ENCODE results near the gene GSTO2. TPM values are rescaled to one million over a fixed set of nuclear protein-coding genes. Genes with fewer than 3 reads are reported as not detected.
A peak's percentile ranks its signal among the peaks of the same experiment; 100 is the strongest.

Gene GSTO2
- total RNA-seq, 1 donor: 2.2 TPM

DNA sequence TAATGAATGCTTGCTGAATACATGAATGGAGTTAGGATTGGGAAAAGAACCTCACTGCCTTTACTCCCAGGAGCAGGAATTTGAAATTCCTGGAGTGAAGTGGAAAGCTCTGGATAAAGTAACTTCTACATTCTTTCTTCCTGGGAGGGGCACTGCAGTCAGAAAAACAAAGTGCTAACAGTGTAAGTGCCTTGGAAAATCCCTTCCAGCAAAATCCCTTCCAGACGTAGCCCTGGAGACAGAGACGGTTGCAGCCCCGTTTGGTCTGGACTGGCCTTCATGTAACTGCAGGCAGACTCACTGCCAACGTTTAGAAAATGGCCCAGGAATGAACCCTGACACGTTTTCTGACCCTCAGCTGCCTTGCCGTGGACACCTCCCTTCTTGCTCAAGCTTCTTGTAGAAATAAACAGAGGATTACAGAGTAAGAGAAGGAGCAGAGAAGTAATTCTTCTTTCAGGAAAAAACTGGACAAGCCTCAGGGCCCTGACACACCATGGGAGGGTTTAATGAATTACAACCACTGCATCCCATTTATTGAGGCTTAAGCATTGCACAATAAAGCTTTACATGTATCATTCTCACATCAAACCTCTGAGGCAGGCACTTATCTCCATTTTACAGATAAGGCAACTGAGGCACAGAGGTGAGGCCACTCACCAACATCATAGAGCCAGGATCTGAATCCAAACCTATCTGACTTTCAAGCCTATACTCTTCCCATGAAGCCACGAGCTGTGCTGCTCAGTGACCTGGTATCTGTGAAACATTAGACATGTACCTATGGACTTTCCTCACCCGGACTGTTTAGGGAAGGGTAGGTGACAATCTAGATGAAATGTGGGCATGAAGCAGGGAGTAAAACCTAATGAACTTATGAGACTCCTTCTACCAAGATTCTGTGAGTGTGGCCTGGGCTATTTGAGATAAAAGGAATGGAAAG, 61.5 kb downstream of the GSTO2 start:
- Histone ChIP-seq H3K4me2 (ENCODE audit: insufficient read depth, low read length) (peak overlapping the region; percentile 86), H3K9me3 (ENCODE audit: low read depth, low read length) (no peaks in the 10 kb centered on the region), H3K79me2 (ENCODE audit: insufficient read depth, low read length) (peaks cover 82% of the 10 kb centered on the region), H2AFZ (ENCODE audit: low read length) (no peak overlapping the region), H4K20me1 (ENCODE audit: insufficient read depth, low read length) (peaks cover 31% of the 10 kb centered on the region), H3K4me3 (ENCODE audit: insufficient read depth, low read length) (peak overlapping the region; percentile 30), H3K27me3 (ENCODE audit: insufficient read depth, low read length) (no peaks in the 10 kb centered on the region), H3K36me3 (ENCODE audit: insufficient read depth, low read length) (peaks cover 22% of the 10 kb centered on the region), H3K27ac (ENCODE audit: low read depth, low read length) (peak overlapping the region; percentile 98), H3K4me1 (ENCODE audit: insufficient read depth, low read length) (peaks cover 96% of the 10 kb centered on the region)
- no peak for TF ChIP-seq CTCF (IDR thresholded peaks at IDR 0.05; ENCODE audit: extremely low read depth, low read depth, low read length)
- no peak for DNase-seq (ENCODE audit: insufficient read length, low spot score, missing footprints)

DNA sequence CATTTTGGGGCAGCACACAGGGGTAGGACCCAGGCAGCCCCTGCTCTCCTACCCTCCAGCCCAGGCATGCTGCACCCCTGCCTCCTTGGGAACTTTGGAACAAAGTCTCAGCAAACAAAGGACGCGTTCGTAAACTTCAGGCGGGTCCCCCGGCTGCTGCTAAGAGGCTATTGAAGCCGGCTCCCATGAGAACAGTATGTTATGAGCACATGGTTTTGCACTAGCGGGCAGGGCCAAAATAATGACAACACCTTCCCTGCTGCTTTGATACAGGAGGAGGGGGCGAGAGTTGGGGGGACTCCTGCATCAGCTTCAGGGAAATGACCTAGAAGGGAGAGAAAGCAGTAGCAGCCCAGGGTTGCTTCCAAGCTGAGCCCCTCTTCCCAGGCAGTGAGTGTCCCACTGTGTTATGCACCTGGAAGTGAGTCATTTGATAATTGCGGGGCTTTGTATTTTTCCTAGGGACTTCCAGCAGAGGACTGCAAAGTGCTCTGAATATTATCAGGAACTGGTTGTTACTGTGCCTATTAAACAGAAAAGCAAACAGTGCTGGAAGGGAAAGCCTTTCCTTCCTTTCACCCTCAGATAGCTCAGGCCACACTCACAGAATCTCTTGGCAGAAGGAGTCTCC, 62.3 kb downstream of the GSTO2 start:
- Histone ChIP-seq H3K27me3 (ENCODE audit: insufficient read depth, low read length) (no peaks in the 10 kb centered on the region), H3K4me3 (ENCODE audit: insufficient read depth, low read length) (peak overlapping the region; percentile 30), H2AFZ (ENCODE audit: low read length) (no peak overlapping the region), H3K36me3 (ENCODE audit: insufficient read depth, low read length) (peaks cover 19% of the 10 kb centered on the region), H3K79me2 (ENCODE audit: insufficient read depth, low read length) (peaks cover 82% of the 10 kb centered on the region), H3K4me2 (ENCODE audit: insufficient read depth, low read length) (peak overlapping the region; percentile 86), H3K9me3 (ENCODE audit: low read depth, low read length) (no peaks in the 10 kb centered on the region), H4K20me1 (ENCODE audit: insufficient read depth, low read length) (peaks cover 34% of the 10 kb centered on the region), H3K27ac (ENCODE audit: low read depth, low read length) (peak overlapping the region; percentile 98), H3K4me1 (ENCODE audit: insufficient read depth, low read length) (peaks cover 94% of the 10 kb centered on the region)
- no peak for TF ChIP-seq CTCF (IDR thresholded peaks at IDR 0.05; ENCODE audit: extremely low read depth, low read depth, low read length)
- no peak for DNase-seq (ENCODE audit: insufficient read length, low spot score, missing footprints)

DNA sequence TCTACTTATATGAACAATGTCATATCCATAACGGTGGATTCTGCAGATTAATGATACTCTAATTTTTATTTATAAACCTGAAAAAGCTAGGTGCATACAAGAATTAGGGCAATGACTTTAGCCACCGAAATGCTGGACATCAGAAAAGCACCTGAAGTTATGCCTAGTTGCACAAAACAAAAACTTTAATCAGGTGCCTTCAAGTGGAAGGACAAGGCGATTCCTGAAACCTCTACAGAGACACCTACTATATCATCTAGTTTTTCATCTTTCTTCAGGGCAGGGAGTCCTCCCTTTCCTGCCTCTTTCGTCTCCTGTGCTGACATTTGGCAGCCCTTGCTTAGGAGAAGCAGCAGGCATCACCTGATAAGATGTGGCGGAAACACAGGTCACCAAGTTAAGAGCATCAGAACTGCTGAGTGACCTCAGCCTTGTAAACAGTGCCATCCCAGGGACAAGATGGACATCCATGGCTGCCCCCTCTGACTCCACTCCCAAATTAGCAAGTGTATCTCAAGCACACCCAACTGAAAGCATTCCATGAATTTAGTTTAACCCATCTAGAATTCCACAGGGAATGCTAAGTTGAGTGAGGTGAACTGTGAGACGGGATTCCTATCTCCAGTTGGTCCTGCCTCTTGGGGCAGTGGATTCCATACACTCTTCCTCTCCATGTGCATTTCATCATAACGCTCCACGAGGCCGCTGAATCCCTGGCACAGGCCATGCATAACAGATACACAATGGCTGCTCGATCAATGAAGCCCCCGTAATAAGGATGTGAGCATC, 63.5 kb downstream of the GSTO2 start:
- Histone ChIP-seq H4K20me1 (ENCODE audit: insufficient read depth, low read length) (peaks cover 40% of the 10 kb centered on the region), H3K36me3 (ENCODE audit: insufficient read depth, low read length) (peaks cover 19% of the 10 kb centered on the region), H3K4me3 (ENCODE audit: insufficient read depth, low read length) (no peak overlapping the region), H3K4me2 (ENCODE audit: insufficient read depth, low read length) (peak overlapping the region; percentile 86), H2AFZ (ENCODE audit: low read length) (no peak overlapping the region), H3K79me2 (ENCODE audit: insufficient read depth, low read length) (peaks cover 82% of the 10 kb centered on the region), H3K27ac (ENCODE audit: low read depth, low read length) (peak overlapping the region; percentile 98), H3K27me3 (ENCODE audit: insufficient read depth, low read length) (no peaks in the 10 kb centered on the region), H3K9me3 (ENCODE audit: low read depth, low read length) (no peaks in the 10 kb centered on the region), H3K4me1 (ENCODE audit: insufficient read depth, low read length) (peaks cover 83% of the 10 kb centered on the region)
- no peak for TF ChIP-seq CTCF (IDR thresholded peaks at IDR 0.05; ENCODE audit: extremely low read depth, low read depth, low read length)
- no peak for DNase-seq (ENCODE audit: insufficient read length, low spot score, missing footprints)

Measured in osteoblast (primary cell).